ENCODE measurements around the gene GRID2.

- TF ChIP-seq POLR2A (IDR thresholded peaks at IDR 0.05) (no peak), POLR2AphosphoS5 (IDR thresholded peaks at IDR 0.05) (no peak)
These were observed 883.7 kb downstream of the GRID2 start for GRCh38 chr4:93187466-93187865.

All from stomach (tissue), 4 donors.